Measurements from ENCODE around the gene CRIP2.

GRCh38 chr14:105436402-105436801, 38.2 kb upstream of the CRIP2 start:
- TF ChIP-seq CTCF (conservative IDR thresholded peaks at IDR 0.05; ENCODE audit: low read depth, low read length) (no peak), EZH2 (IDR thresholded peaks at IDR 0.05; ENCODE audit: borderline replicate concordance, low read depth, low read length, poor library complexity, severe bottlenecking) (no peak)

All from A673 (cell line).